Measurements from ENCODE around the gene PKNOX2. TPM values are rescaled to one million over a fixed set of nuclear protein-coding genes. Genes with fewer than 3 reads are reported as not detected.

Gene PKNOX2
- total RNA-seq, 1 donor: 0.86 TPM

DNA sequence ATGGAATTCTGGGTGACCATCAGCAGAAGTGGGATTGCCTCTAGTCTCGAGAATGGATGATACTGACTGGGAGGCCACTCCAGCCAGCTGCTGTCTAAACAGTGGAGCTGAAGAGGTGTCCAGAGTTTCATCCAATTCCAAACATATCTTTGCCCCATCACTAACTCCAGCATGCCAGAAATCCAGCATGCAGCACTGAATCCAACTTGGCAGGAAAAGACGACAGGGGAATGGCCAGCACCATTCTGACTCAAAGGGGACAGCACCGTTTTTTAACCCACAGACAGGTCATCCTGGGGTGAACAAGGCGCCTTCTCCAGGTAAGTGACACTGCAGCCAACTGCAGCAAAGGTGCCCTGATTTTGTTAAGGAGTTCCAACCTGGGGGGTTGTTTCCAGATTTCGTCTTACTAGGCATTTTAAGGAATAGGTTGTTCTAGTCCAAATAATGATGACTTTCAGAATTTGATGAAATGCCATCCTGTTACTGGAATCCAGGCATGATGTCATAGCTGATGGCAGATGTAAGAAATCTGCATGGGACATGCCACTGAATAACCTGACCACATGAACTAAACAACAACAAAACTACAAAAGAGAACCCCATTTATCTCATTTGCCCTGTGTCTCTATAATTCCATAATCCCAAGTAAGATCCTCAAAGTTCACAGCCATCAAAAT lies 299.2 kb downstream of the PKNOX2 start:
- no peak for DNase-seq (ENCODE audit: low read depth)
- no peak overlapping the region for H3K4me3 ChIP-seq (ENCODE audit: low read depth, low read length)
- TF ChIP-seq, protein P1, sequence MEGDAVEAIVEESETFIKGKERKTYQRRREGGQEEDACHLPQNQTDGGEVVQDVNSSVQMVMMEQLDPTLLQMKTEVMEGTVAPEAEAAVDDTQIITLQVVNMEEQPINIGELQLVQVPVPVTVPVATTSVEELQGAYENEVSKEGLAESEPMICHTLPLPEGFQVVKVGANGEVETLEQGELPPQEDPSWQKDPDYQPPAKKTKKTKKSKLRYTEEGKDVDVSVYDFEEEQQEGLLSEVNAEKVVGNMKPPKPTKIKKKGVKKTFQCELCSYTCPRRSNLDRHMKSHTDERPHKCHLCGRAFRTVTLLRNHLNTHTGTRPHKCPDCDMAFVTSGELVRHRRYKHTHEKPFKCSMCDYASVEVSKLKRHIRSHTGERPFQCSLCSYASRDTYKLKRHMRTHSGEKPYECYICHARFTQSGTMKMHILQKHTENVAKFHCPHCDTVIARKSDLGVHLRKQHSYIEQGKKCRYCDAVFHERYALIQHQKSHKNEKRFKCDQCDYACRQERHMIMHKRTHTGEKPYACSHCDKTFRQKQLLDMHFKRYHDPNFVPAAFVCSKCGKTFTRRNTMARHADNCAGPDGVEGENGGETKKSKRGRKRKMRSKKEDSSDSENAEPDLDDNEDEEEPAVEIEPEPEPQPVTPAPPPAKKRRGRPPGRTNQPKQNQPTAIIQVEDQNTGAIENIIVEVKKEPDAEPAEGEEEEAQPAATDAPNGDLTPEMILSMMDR (IDR thresholded peaks at IDR 0.05; ENCODE audit: insufficient read depth, low read depth, low read length): no peak

DNA sequence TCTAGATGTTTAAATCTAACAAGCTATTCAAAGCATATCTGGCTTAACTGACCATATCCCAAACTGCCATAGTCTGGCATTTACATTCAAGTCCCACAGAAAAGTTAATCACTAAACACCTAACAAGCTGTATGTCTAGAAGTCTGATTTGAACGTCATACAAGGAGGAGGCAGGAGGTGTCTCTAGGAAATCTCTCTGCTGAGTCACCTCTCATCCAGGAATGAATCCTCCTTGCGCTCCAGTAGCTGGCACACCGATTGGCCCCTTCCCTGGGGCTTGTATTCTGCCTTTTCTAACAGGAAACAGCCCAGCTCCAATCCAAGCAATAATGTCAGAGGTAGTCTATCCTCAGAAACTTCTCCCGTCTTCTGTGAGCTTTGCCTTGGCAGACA lies 299.7 kb downstream of the PKNOX2 start:
- no peak for DNase-seq (ENCODE audit: low read depth)
- TF ChIP-seq, protein P1 (IDR thresholded peaks at IDR 0.05; ENCODE audit: insufficient read depth, low read depth, low read length): no peak
- H3K4me3 ChIP-seq (ENCODE audit: low read depth, low read length): no peak overlapping the region

DNA sequence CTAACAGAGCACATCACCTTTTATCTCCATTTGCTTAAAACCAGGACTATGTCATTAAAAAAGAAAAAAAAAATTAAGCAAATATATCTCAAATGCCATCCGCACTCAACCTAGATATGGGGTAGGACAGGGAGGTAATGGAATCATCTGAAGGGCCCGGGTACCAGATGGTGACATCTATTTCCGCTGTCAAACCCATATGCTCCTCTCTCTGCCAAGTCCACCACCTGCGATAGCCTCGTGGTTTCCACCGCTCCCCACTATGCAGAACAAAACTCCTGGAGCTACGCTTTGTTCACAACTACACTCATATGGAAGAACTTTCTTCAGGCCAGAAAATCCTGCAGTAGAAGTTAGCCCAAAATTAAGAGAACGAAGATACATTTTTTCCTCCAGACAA lies 300.1 kb downstream of the PKNOX2 start:
- H3K4me3 ChIP-seq (ENCODE audit: low read depth, low read length): no peak overlapping the region
- TF ChIP-seq, protein P1 (IDR thresholded peaks at IDR 0.05; ENCODE audit: insufficient read depth, low read depth, low read length): no peak
- DNase-seq (ENCODE audit: low read depth): no peak

DNA sequence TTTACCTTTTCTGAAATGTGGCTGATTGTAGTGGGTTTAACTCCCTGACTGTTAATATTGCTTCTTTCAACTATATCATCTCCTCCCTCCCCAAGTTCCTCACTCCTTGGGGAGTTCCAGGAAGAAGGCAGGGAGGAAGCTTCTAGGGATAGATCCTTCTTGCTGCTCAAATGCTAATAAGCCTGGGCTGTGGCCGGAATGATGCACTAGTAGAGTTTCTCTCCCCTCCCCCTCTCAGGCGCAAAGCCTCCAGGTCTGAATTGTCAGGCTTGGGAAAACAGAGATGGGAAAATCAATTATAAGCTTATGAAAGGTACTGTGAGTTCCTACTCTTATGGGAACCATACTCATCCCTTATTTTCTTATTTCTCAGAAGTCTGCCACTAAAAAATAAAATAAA lies 300.7 kb downstream of the PKNOX2 start:
- no peak overlapping the region for H3K4me3 ChIP-seq (ENCODE audit: low read depth, low read length)
- TF ChIP-seq, protein P1 (IDR thresholded peaks at IDR 0.05; ENCODE audit: insufficient read depth, low read depth, low read length): no peak
- no peak for DNase-seq (ENCODE audit: low read depth)

DNA sequence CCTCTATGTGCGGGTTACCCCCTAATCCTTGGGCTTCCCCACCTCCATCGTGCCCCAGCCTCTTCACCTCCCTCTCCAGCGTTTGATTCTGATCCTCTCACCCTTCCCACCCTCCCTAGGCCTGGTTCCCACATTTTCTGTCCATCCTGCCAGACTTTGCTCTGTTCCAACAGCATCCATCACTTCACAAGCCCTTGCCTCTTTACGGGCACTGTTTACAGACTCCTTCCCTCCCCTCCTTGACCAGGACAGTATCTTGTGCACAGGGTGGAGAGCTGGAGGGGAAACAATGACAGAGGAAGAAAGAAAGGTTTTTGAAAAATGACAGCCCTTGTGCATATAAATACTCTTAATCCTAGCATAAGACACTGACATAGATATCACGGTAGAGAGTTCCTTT lies 301.1 kb downstream of the PKNOX2 start:
- DNase-seq (ENCODE audit: low read depth): no peak
- TF ChIP-seq, protein P1 (IDR thresholded peaks at IDR 0.05; ENCODE audit: insufficient read depth, low read depth, low read length): no peak
- no peak overlapping the region for H3K4me3 ChIP-seq (ENCODE audit: low read depth, low read length)

DNA sequence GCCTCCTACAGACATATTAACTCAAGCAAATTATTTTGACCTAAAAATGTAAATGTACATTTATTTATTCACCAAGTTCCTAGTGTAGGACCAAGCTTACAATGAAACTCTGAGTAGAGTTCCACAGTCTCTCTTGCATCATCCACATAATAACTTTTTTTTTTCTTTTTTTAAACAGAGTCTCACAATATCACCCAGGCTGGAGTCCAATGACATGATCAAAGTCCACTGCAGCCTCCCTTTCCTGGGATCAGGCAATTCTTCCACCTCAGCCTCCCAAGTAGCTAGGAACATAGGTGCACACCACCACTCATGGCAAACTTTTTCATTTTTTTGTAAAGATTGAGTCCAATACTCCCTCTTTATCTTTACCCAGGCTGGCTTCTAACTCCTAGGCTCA lies 303.5 kb downstream of the PKNOX2 start:
- no peak overlapping the region for H3K4me3 ChIP-seq (ENCODE audit: low read depth, low read length)
- TF ChIP-seq, protein P1 (IDR thresholded peaks at IDR 0.05; ENCODE audit: insufficient read depth, low read depth, low read length): no peak
- DNase-seq (ENCODE audit: low read depth): no peak

DNA sequence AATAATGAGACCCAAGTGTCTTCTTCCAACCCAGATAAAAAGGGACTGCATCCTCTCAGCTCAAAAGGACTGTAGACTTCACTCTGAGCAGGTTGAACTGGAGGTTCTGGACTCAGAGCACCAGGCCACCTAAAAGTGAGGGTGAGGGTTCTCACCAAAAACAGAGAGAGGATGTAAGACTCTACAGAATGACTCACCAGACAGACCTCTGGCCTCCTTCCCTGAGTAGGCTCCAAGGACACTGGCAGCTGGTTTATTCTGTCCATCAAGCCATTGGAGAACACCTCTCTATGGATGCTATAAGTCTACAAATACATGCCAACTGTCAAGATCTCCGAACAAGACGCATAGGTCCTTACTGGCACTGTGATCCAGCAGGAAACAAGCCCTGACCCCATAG lies 304.3 kb downstream of the PKNOX2 start:
- DNase-seq (ENCODE audit: low read depth): no peak
- H3K4me3 ChIP-seq (ENCODE audit: low read depth, low read length): no peak overlapping the region
- TF ChIP-seq, protein P1 (IDR thresholded peaks at IDR 0.05; ENCODE audit: insufficient read depth, low read depth, low read length): no peak

Measured in fibroblast of villous mesenchyme (primary cell).